ENCODE measurements around the gene CALML5. TPM values are rescaled to one million over a fixed set of nuclear protein-coding genes. Genes with fewer than 3 reads are reported as not detected.

The CALML5 gene
- total RNA-seq, 2 donors from 2014 or later = 0.46 to 10.5 TPM

GRCh38 chr10:5518143-5518542 is 18.8 kb upstream of the CALML5 start:
- intact Hi-C loops (cut with DNase I) = no loop called here
- Histone ChIP-seq H3K27me3 (replicated peaks; ENCODE audit: insufficient read depth) (no peaks in the 10 kb centered on the region), H3K4me3 (no peak overlapping the region), H3K27ac (peak overlapping the region in 1 of 2 donors; percentile 33), H3K9me3 (no peaks in the 10 kb centered on the region), H3K36me3 (no peaks in the 10 kb centered on the region), H3K4me1 (replicated peaks) (no peaks in the 10 kb centered on the region)
- DNase-seq (ENCODE audit: low spot score) = peak; percentile 75
- TF ChIP-seq POLR2AphosphoS5 (IDR thresholded peaks at IDR 0.05) (peak; percentile 75), CTCF (IDR thresholded peaks at IDR 0.05) (no peak)
- WGBS = 38% methylated on average over 5 of the region's 5 CpGs

GRCh38 chr10:5517546-5517945 is 18.2 kb upstream of the CALML5 start:
- Histone ChIP-seq H3K27me3 (replicated peaks; ENCODE audit: insufficient read depth) (no peaks in the 10 kb centered on the region), H3K36me3 (no peaks in the 10 kb centered on the region), H3K9me3 (no peaks in the 10 kb centered on the region), H3K4me3 (no peak overlapping the region), H3K27ac (no peak overlapping the region), H3K4me1 (replicated peaks) (no peaks in the 10 kb centered on the region)
- 59% methylated on average over 5 of the region's 5 CpGs for WGBS
- no peak for DNase-seq (ENCODE audit: low spot score)
- intact Hi-C loops (cut with DNase I) = no loop called here
- TF ChIP-seq POLR2AphosphoS5 (IDR thresholded peaks at IDR 0.05) = no peak
- no peak for TF ChIP-seq CTCF (IDR thresholded peaks at IDR 0.05)
- TF ChIP-seq POLR2A (IDR thresholded peaks at IDR 0.05) = no peak

GRCh38 chr10:5515948-5516761 is 16.8 kb upstream of the CALML5 start:
- intact Hi-C loops (cut with DNase I) = no loop called here
- Histone ChIP-seq H3K36me3 (no peaks in the 10 kb centered on the region), H3K27ac (peak overlapping the region; percentile 37 to 41), H3K9me3 (no peaks in the 10 kb centered on the region), H3K4me1 (replicated peaks) (no peaks in the 10 kb centered on the region), H3K27me3 (replicated peaks; ENCODE audit: insufficient read depth) (no peaks in the 10 kb centered on the region), H3K4me3 (no peak overlapping the region)
- TF ChIP-seq POLR2A (IDR thresholded peaks at IDR 0.05) (no peak), CTCF (IDR thresholded peaks at IDR 0.05) (no peak), POLR2AphosphoS5 (IDR thresholded peaks at IDR 0.05) (peak; percentile 14)
- WGBS = 69% methylated on average over 10 of the region's 10 CpGs
- DNase-seq (ENCODE audit: low spot score) = no peak

GRCh38 chr10:5514226-5514850 is 15.0 kb upstream of the CALML5 start:
- Histone ChIP-seq H3K9me3 (no peaks in the 10 kb centered on the region), H3K36me3 (no peaks in the 10 kb centered on the region), H3K4me3 (no peak overlapping the region), H3K27ac (no peak overlapping the region), H3K27me3 (replicated peaks; ENCODE audit: insufficient read depth) (no peaks in the 10 kb centered on the region), H3K4me1 (replicated peaks) (no peaks in the 10 kb centered on the region)
- 83% methylated on average over 16 of the region's 16 CpGs for WGBS
- TF ChIP-seq CTCF (IDR thresholded peaks at IDR 0.05) = no peak
- TF ChIP-seq POLR2AphosphoS5 (IDR thresholded peaks at IDR 0.05) = no peak
- no peak for TF ChIP-seq POLR2A (IDR thresholded peaks at IDR 0.05)
- intact Hi-C loops (cut with DNase I) = loop anchor here (5.0 kb wide), 1 partner anchor 67 kb away; no protein-coding TSS in a partner anchor
- no peak for DNase-seq (ENCODE audit: low spot score)

Measured in prostate gland (tissue), 2 donors.